IMR-90 (cell line): Measurements from ENCODE around the gene EFNB2.

Source experiments
- CHD1 ChIP-seq: IDR thresholded peaks from 2 replicates; pipeline ENCODE4 v1.6.1; 2012; ENCODE audit warnings: low read depth, low read length, improper control_type of control experiment
- CTCF ChIP-seq: conservative IDR thresholded peaks from 2 replicates; pipeline ENCODE4 v1.5.1; 2012; ENCODE audit warnings: mild to moderate bottlenecking, low read depth, low read length, improper control_type of control experiment
- FOS ChIP-seq: fragments of 150-350 bp; IDR thresholded peaks from 2 replicates; pipeline ENCODE4 v1.6.1; 2016; ENCODE audit warnings: low read depth, low read length
- MAFK ChIP-seq: IDR thresholded peaks from 2 replicates; pipeline ENCODE4 v1.6.1; 2012; ENCODE audit warnings: low read depth, low read length, improper control_type of control experiment
- MAZ ChIP-seq: IDR thresholded peaks from 2 replicates; pipeline ENCODE4 v1.6.1; 2012; ENCODE audit warnings: low read depth, mild to moderate bottlenecking, low read length, improper control_type of control experiment, moderate library complexity, borderline replicate concordance
- POLR2A ChIP-seq: IDR thresholded peaks from 2 replicates; pipeline ENCODE4 v1.6.1; 2012; ENCODE audit warnings: mild to moderate bottlenecking, low read depth, low read length
- RAD21 ChIP-seq: IDR thresholded peaks from 2 replicates; pipeline ENCODE4 v1.6.1; 2012; ENCODE audit warnings: low read length, improper control_type of control experiment
- SMC3 ChIP-seq: fragments of 150-350 bp; IDR thresholded peaks from 2 replicates; pipeline ENCODE4 v1.6.1; 2016; ENCODE audit warnings: low read depth, mild to moderate bottlenecking, antibody characterized with exemption, low read length, moderate library complexity
- USF2 ChIP-seq: fragments of 150-350 bp; IDR thresholded peaks from 2 replicates; pipeline ENCODE4 v1.6.1; 2017; ENCODE audit warnings: mild to moderate bottlenecking, antibody characterized with exemption, low read length, low read depth

DNA sequence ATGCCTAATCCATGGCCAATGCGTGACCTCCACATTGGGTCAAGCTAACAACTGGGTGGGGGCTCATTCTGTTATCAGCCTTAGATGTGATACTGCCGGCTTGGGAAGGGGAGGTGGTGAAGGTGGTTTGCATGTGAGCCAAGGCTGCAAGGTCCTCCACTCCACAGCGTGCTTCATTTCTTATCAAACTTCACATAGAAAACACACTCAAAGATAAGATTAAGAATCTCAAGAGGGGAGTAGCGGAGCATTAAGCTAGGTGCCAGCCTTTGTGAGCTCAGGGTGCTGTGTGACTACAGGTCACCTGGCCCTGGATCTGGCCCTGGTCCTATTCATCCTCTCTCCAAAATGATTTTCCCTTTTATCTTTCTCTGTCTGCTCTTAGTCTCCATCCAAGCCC, 45.8 kb upstream of the EFNB2 start:
- TF ChIP-seq POLR2A = no peak
- TF ChIP-seq RAD21 = no peak
- no peak for TF ChIP-seq USF2
- no peak for TF ChIP-seq MAFK
- no peak for TF ChIP-seq CTCF
- no peak for TF ChIP-seq SMC3
- TF ChIP-seq FOS = no peak
- no peak for TF ChIP-seq CHD1
- TF ChIP-seq MAZ = no peak
